Stimulated activated naive B cell treated with anti-CD40 and anti-IgM and Interleukin-4, amounts not matched to agents 10 μg/mL and 1 μg/mL and 100 μg/mL, for 72 hours (primary cell): ENCODE data around the gene KCTD21.
"Not testable (repeated sequence)": the region's sequence is repeated elsewhere in the genome, so short reads cannot be mapped to it uniquely, and the experiment has no call there.

Source experiments
- ATAC-seq, 2 donors: fragments of 150-1000 bp; cut with Tn5 transposase; replicated peaks; 2 replicates each; pipeline ENCODE4 v1.10.0; 2021; ENCODE audit warnings: moderate library complexity in 1 of 2
- DNase-seq: peaks from one replicate; pipeline ENCODE4 v3.0.0; 2021
- H3K27ac Mint-ChIP-seq: one replicate; pipeline ENCODE4 v1.8.0; 2022; ENCODE audit warnings: mild to moderate bottlenecking, mixed read lengths
- H3K27me3 Mint-ChIP-seq, 2 donors: one replicate each; pipeline ENCODE4 v1.8.0; 2022; ENCODE audit warnings: mixed read lengths in 2 of 2
- H3K36me3 Mint-ChIP-seq, 2 donors: one replicate each; pipeline ENCODE4 v1.8.0; 2022; ENCODE audit warnings: mixed read lengths in 2 of 2, mild to moderate bottlenecking in 1 of 2
- H3K4me1 Mint-ChIP-seq, 2 donors: one replicate each; pipeline ENCODE4 v1.8.0; 2022; ENCODE audit warnings: mixed read lengths in 2 of 2, mild to moderate bottlenecking in 1 of 2
- H3K4me3 Mint-ChIP-seq, 2 donors: one replicate each; pipeline ENCODE4 v1.8.0; 2022; ENCODE audit warnings: mild to moderate bottlenecking in 2 of 2, mixed read lengths in 2 of 2, moderate library complexity in 1 of 2
- H3K9me3 Mint-ChIP-seq, 2 donors: one replicate each; pipeline ENCODE4 v1.8.0; 2022; ENCODE audit warnings: mixed read lengths in 2 of 2, mild to moderate bottlenecking in 1 of 2

Gene KCTD21

GRCh38 chr11:78223320-78223954, 35.0 kb upstream of the KCTD21 start:
- H3K4me3 Mint-ChIP-seq: peak overlapping the region; percentile 23 to 73
- H3K27ac Mint-ChIP-seq: peak overlapping the region; percentile 87
- no peaks in the 10 kb centered on the region for H3K27me3 Mint-ChIP-seq
- peaks cover 40 to 53% of the 10 kb centered on the region in 2 donors for H3K4me1 Mint-ChIP-seq
- DNase-seq: peak; percentile 50
- ATAC-seq: peak; percentile 88 to 90
- H3K36me3 Mint-ChIP-seq: peaks cover 38 to 44% of the 10 kb centered on the region in 2 donors
- H3K9me3 Mint-ChIP-seq: no peaks in the 10 kb centered on the region

- not testable (repeated sequence) for H3K27me3 Mint-ChIP-seq, H3K4me3 Mint-ChIP-seq, H3K9me3 Mint-ChIP-seq, H3K27ac Mint-ChIP-seq, ATAC-seq, DNase-seq
- Mint-ChIP-seq H3K4me1 (peaks cover 37 to 46% of the 10 kb centered on the region in 2 donors), H3K36me3 (peaks cover 43 to 49% of the 10 kb centered on the region in 2 donors)
These were observed 34.3 kb upstream of the KCTD21 start for GRCh38 chr11:78222726-78223125.

GRCh38 chr11:78221396-78222315, 33.2 kb upstream of the KCTD21 start:
- Mint-ChIP-seq H3K36me3 (peaks cover 45 to 57% of the 10 kb centered on the region in 2 donors), H3K27me3 (no peaks in the 10 kb centered on the region), H3K4me3 (no peak overlapping the region), H3K27ac (no peak overlapping the region), H3K9me3 (no peaks in the 10 kb centered on the region), H3K4me1 (peaks cover 30 to 35% of the 10 kb centered on the region in 2 donors)
- DNase-seq (no peak), ATAC-seq (no peak)

GRCh38 chr11:78220218-78221157, 32.1 kb upstream of the KCTD21 start:
- no peaks in the 10 kb centered on the region for H3K27me3 Mint-ChIP-seq
- no peak for ATAC-seq

GRCh38 chr11:78219493-78220217, 31.2 kb upstream of the KCTD21 start:
- no peak overlapping the region for H3K4me3 Mint-ChIP-seq
- H3K9me3 Mint-ChIP-seq: no peaks in the 10 kb centered on the region
- H3K36me3 Mint-ChIP-seq: peaks cover 37 to 58% of the 10 kb centered on the region in 2 donors
- no peaks in the 10 kb centered on the region for H3K27me3 Mint-ChIP-seq
- DNase-seq (no peak), ATAC-seq (no peak)
- H3K27ac Mint-ChIP-seq: no peak overlapping the region
- H3K4me1 Mint-ChIP-seq: peaks cover 22 to 25% of the 10 kb centered on the region in 2 donors

More at GRCh38 chr11:78220218-78221157, 32.1 kb upstream of the KCTD21 start:
- Mint-ChIP-seq H3K9me3 (no peaks in the 10 kb centered on the region), H3K27ac (no peak overlapping the region), H3K36me3 (peaks cover 45 to 61% of the 10 kb centered on the region in 2 donors), H3K4me1 (peaks cover 29 to 33% of the 10 kb centered on the region in 2 donors), H3K4me3 (no peak overlapping the region)
- DNase-seq: no peak

- Mint-ChIP-seq H3K27me3 (no peaks in the 10 kb centered on the region), H3K4me1 (peaks cover 16 to 17% of the 10 kb centered on the region in 2 donors), H3K27ac (no peak overlapping the region), H3K4me3 (no peak overlapping the region), H3K36me3 (peaks cover 34 to 59% of the 10 kb centered on the region in 2 donors), H3K9me3 (no peaks in the 10 kb centered on the region)
- DNase-seq: no peak
- no peak for ATAC-seq
These were observed 30.5 kb upstream of the KCTD21 start for GRCh38 chr11:78218707-78219492.

GRCh38 chr11:78217650-78218541, 29.5 kb upstream of the KCTD21 start:
- Mint-ChIP-seq H3K9me3 (no peaks in the 10 kb centered on the region), H3K27me3 (no peaks in the 10 kb centered on the region), H3K4me1 (peaks cover 7% of the 10 kb centered on the region in 2 donors), H3K36me3 (peaks cover 30 to 53% of the 10 kb centered on the region in 2 donors), H3K27ac (no peak overlapping the region), H3K4me3 (no peak overlapping the region)
- ATAC-seq: no peak
- no peak for DNase-seq

GRCh38 chr11:78216571-78217287, 28.3 kb upstream of the KCTD21 start:
- Mint-ChIP-seq H3K36me3 (peaks cover 30 to 54% of the 10 kb centered on the region in 2 donors), H3K4me1 (peaks cover 5 to 7% of the 10 kb centered on the region in 2 donors), H3K4me3 (no peak overlapping the region), H3K9me3 (no peaks in the 10 kb centered on the region), H3K27ac (peak overlapping the region; percentile 3), H3K27me3 (no peaks in the 10 kb centered on the region)
- ATAC-seq (no peak), DNase-seq (no peak)

- Mint-ChIP-seq H3K4me3 (no peak overlapping the region), H3K27ac (no peak overlapping the region), H3K36me3 (peaks cover 23 to 54% of the 10 kb centered on the region in 2 donors), H3K4me1 (peaks cover 4% of the 10 kb centered on the region in 2 donors), H3K27me3 (no peaks in the 10 kb centered on the region), H3K9me3 (no peaks in the 10 kb centered on the region)
- ATAC-seq: no peak
- DNase-seq: no peak
These were observed 27.6 kb upstream of the KCTD21 start for GRCh38 chr11:78216021-78216420.

- H3K4me1 Mint-ChIP-seq: peaks cover 0 to 2% of the 10 kb centered on the region in 2 donors
- H3K27me3 Mint-ChIP-seq: no peaks in the 10 kb centered on the region
- DNase-seq (no peak), ATAC-seq (no peak)
- H3K27ac Mint-ChIP-seq: no peak overlapping the region
- H3K9me3 Mint-ChIP-seq: no peaks in the 10 kb centered on the region
- H3K4me3 Mint-ChIP-seq: no peak overlapping the region
- H3K36me3 Mint-ChIP-seq: peaks cover 27 to 63% of the 10 kb centered on the region in 2 donors
These were observed 26.1 kb upstream of the KCTD21 start for GRCh38 chr11:78214331-78215194.
